ENCODE data around the gene SLC35F3. TPM values are rescaled to one million over a fixed set of nuclear protein-coding genes. Genes with fewer than 3 reads are reported as not detected.

SLC35F3 gene
- total RNA-seq, 2 donors from 2014 or later, result not detected

GRCh38 chr1:234127026-234127671 lies 222.7 kb downstream of the SLC35F3 start:
- Histone ChIP-seq H3K9me3 (no peaks in the 10 kb centered on the region), H3K27ac (no peak overlapping the region), H3K4me1 (no peaks in the 10 kb centered on the region), H3K36me3 (no peaks in the 10 kb centered on the region), H3K27me3 (no peaks in the 10 kb centered on the region), H3K4me3 (no peak overlapping the region)
- no peak for DNase-seq (ENCODE audit: low spot score)
- TF ChIP-seq CTCF (IDR thresholded peaks at IDR 0.05), result no peak

GRCh38 chr1:234132795-234133194 lies 228.3 kb downstream of the SLC35F3 start:
- Histone ChIP-seq H3K27ac (no peak overlapping the region), H3K36me3 (no peaks in the 10 kb centered on the region), H3K4me1 (no peaks in the 10 kb centered on the region), H3K4me3 (no peak overlapping the region), H3K9me3 (no peaks in the 10 kb centered on the region), H3K27me3 (no peaks in the 10 kb centered on the region)
- TF ChIP-seq CTCF (IDR thresholded peaks at IDR 0.05), result no peak
- no peak for DNase-seq (ENCODE audit: low spot score)

- no peak for DNase-seq (ENCODE audit: low spot score)
- H3K27me3 ChIP-seq, result no peaks in the 10 kb centered on the region
- H3K9me3 ChIP-seq, result no peaks in the 10 kb centered on the region
- no peaks in the 10 kb centered on the region for H3K4me1 ChIP-seq
- TF ChIP-seq CTCF (IDR thresholded peaks at IDR 0.05), result no peak
- H3K4me3 ChIP-seq, result no peak overlapping the region
- no peak overlapping the region for H3K27ac ChIP-seq
- no peaks in the 10 kb centered on the region for H3K36me3 ChIP-seq
These were observed 230.4 kb downstream of the SLC35F3 start for GRCh38 chr1:234134878-234135277.

- no peak overlapping the region for H3K4me3 ChIP-seq
- no peak for DNase-seq (ENCODE audit: low spot score)
These were observed 231.0 kb downstream of the SLC35F3 start for GRCh38 chr1:234135501-234135900.

GRCh38 chr1:234136073-234136472 lies 231.6 kb downstream of the SLC35F3 start:
- no peaks in the 10 kb centered on the region for H3K27me3 ChIP-seq
- no peaks in the 10 kb centered on the region for H3K4me1 ChIP-seq
- no peak for DNase-seq (ENCODE audit: low spot score)
- no peaks in the 10 kb centered on the region for H3K9me3 ChIP-seq
- H3K4me3 ChIP-seq, result no peak overlapping the region
- no peak overlapping the region for H3K27ac ChIP-seq
- no peak for TF ChIP-seq CTCF (IDR thresholded peaks at IDR 0.05)
- no peaks in the 10 kb centered on the region for H3K36me3 ChIP-seq

More at GRCh38 chr1:234135501-234135900, 231.0 kb downstream of the SLC35F3 start:
- H3K36me3 ChIP-seq, result no peaks in the 10 kb centered on the region
- no peaks in the 10 kb centered on the region for H3K4me1 ChIP-seq
- no peaks in the 10 kb centered on the region for H3K27me3 ChIP-seq
- no peak overlapping the region for H3K27ac ChIP-seq
- no peak for TF ChIP-seq CTCF (IDR thresholded peaks at IDR 0.05)
- no peaks in the 10 kb centered on the region for H3K9me3 ChIP-seq

GRCh38 chr1:234139966-234140365 lies 235.5 kb downstream of the SLC35F3 start:
- no peak for DNase-seq (ENCODE audit: low spot score)
- no peaks in the 10 kb centered on the region for H3K4me1 ChIP-seq
- H3K36me3 ChIP-seq, result no peaks in the 10 kb centered on the region
- H3K27ac ChIP-seq, result no peak overlapping the region
- no peaks in the 10 kb centered on the region for H3K27me3 ChIP-seq
- H3K9me3 ChIP-seq, result no peaks in the 10 kb centered on the region
- H3K4me3 ChIP-seq, result no peak overlapping the region
- TF ChIP-seq CTCF (IDR thresholded peaks at IDR 0.05), result no peak

Data from right atrium auricular region (tissue), 2 donors.